GM21423 (cell line): ENCODE results near the gene CPED1.

Source experiments
- ATAC-seq: cut with Tn5 transposase; IDR thresholded peaks from one replicate; pipeline ENCODE4 v1.9.1; 2021; ENCODE audit warnings: mild to moderate bottlenecking, moderate library complexity; ENCODE audit not compliant: unreplicated experiment

Gene CPED1

GRCh38 chr7:120988591-120989256 is at the start of gene CPED1:
CPED1 (plus strand) TSS chr7:120988711; CDS start chr7:120989622, 911 bp downstream.
- ATAC-seq: peak; percentile 45

DNA sequence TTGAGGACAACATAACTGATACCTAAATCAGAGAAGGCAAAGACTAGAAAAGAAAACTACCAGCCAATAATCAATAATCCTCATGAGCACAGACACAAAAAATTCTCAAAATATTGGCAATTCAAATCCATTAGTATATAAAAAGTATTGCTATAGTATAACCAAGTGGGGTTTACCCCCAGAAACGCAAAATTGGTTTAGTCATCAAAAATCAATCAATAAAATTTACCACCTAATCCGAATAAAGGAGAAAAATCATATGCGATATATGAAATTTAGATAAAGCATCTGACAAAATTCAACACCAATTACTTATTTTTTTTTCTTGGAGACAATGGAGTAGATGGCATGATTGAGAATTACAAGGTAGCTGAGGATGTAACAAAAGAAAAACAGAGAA is 49.2 kb upstream of the CPED1 start:
- ATAC-seq: no peak

DNA sequence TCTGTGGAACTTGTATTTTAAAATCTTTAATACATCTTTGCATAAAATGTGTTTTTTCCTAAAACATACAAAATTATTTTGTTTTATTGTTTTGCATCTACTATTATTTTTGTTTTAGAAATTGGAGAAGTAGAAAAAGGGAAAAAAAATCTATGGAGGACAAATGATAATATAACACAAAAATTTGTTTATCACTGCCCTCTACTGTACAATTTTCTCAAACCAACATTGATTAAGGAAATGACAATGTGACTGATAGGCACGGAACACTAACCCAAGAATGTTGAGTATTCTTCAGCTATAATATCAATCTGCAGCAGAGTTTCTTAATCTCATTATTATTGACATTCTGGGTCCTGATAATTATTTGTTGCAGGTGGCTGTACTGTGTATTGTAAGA is 47.4 kb upstream of the CPED1 start:
- ATAC-seq: peak; percentile 63

GRCh38 chr7:120941856-120942255 is 46.7 kb upstream of the CPED1 start:
- ATAC-seq: no peak

- no peak for ATAC-seq
Observed at GRCh38 chr7:120942861-120943260, 45.6 kb upstream of the CPED1 start.

DNA sequence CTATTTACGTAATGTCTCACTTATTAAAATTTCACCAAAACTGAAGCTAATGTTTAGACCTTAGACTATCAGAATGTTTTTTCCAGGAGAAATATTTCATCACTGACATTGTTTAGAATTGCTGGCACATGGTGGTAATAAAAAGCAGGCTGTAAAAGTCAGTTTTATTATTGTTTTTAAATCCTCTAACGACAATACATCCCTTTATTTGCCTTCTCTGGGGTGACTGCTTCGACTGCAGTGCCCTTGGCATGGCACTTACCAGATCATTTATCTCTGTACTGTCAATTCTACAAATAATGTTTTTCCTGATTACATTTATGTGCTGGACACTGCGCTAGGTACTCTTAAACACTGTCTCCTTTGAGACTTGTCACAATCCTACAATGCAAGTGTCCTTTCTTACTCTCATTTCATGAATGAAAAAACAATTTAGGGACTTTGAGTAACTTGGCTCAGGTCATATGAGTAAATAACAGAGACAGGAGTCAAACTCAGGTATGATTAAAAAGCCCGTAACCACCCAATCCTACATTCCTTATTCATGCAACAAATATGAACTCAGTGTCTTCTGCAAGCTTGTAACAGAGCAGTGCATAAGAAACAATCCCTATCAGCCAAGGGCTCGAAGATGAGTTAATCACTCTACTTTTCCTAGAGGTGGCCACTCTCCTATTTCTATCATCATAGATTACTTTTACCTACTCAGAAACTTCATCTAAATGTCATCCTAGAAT is 43.5 kb upstream of the CPED1 start:
- ATAC-seq: no peak

- no peak for ATAC-seq
Observed at GRCh38 chr7:120947980-120948379, 40.5 kb upstream of the CPED1 start.

- ATAC-seq: no peak
Observed at GRCh38 chr7:120949393-120949911, 39.1 kb upstream of the CPED1 start.

- no peak for ATAC-seq
Observed at GRCh38 chr7:120949998-120950538, 38.4 kb upstream of the CPED1 start.

- peak; percentile 96 for ATAC-seq
Observed at GRCh38 chr7:120950539-120951308, 37.8 kb upstream of the CPED1 start, which contains the start of gene ING3. ING3 (plus strand) TSS chr7:120950777; CDS start chr7:120950897, 120 bp downstream.

- ATAC-seq: no peak
Observed at GRCh38 chr7:120951309-120951699, 37.2 kb upstream of the CPED1 start.

DNA sequence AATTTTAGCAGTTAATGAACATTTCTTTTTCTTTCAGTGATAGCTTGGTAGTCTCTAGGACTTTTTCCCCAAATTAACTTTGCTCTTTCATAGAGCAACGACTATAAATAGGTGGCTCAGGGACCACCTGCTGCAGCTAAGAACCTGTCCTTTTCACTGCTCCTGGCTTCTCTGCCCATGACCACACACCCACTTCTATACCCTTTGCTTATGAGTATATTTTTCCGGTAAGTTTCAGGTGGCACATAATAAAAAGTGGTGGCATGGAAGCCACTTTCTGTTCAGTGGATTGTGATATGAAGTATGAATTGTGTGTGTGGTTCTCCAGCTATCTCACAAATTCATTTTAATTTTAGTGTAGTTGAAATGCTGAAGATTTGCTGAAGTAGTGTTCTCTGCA is 36.7 kb upstream of the CPED1 start:
- no peak for ATAC-seq

- ATAC-seq: peak; percentile 41
Observed at GRCh38 chr7:120955577-120956149, 32.8 kb upstream of the CPED1 start.

GRCh38 chr7:120959929-120960484 is 28.5 kb upstream of the CPED1 start:
- ATAC-seq: no peak

GRCh38 chr7:120960714-120961113 is 27.8 kb upstream of the CPED1 start:
- ATAC-seq: no peak

GRCh38 chr7:120961638-120962173 is 26.8 kb upstream of the CPED1 start:
- ATAC-seq: no peak

- ATAC-seq: no peak
Observed at GRCh38 chr7:120964088-120964487, 24.4 kb upstream of the CPED1 start.

- ATAC-seq: no peak
Observed at GRCh38 chr7:120966961-120967360, 21.6 kb upstream of the CPED1 start.

DNA sequence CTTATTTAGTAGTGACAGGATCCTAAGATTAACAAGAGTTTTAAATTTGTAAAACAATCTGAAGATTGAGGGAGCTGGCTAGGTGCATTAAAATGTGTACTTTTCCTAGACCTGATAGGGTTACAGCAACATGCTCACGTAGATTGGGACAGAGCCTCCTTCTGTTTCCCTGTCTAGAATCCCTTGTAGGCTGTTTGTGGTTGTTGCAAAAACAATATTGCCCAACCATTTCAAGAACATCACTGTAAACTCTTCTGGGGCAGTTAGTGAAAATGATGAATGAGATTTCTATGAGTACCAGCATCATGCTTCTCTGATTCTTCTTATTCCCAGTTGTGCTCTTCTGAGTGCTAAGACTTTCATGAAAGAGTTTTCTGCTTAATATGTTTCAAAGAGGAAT is 14.7 kb upstream of the CPED1 start:
- ATAC-seq: no peak
